D721Med (cell line): Measurements from ENCODE around the gene ANTXR1.

ENCODE experiments used
- DNase-seq: peaks from one replicate; pipeline ENCODE4 v3.0.0; 2011; ENCODE audit warnings: low spot score; ENCODE audit not compliant: insufficient read length
- FAIRE-seq: peaks from 2 replicates; lab custom pipeline; 2011; peaks lifted over from hg19 to GRCh38; lab: Jason Lieb, UNC
- CTCF ChIP-seq: IDR thresholded peaks from 2 replicates; pipeline ENCODE4 v1.5.1; 2012; ENCODE audit warnings: mild to moderate bottlenecking, control low read depth; ENCODE audit not compliant: insufficient read depth; ENCODE audit errors: missing control alignments

The ANTXR1 gene

GRCh38 chr2:69059731-69060290, 46.8 kb downstream of the ANTXR1 start:
- DNase-seq (no peak), FAIRE-seq (no peak)
- no peak for TF ChIP-seq CTCF

- DNase-seq (no peak), FAIRE-seq (no peak)
- TF ChIP-seq CTCF, result no peak
Observed at GRCh38 chr2:69060938-69061501, 48.0 kb downstream of the ANTXR1 start.

GRCh38 chr2:69061525-69061924, 48.5 kb downstream of the ANTXR1 start:
- TF ChIP-seq CTCF, result no peak
- FAIRE-seq (no peak), DNase-seq (no peak)

GRCh38 chr2:69062307-69062962, 49.5 kb downstream of the ANTXR1 start:
- no peak for FAIRE-seq
- no peak for DNase-seq
- no peak for TF ChIP-seq CTCF

DNA sequence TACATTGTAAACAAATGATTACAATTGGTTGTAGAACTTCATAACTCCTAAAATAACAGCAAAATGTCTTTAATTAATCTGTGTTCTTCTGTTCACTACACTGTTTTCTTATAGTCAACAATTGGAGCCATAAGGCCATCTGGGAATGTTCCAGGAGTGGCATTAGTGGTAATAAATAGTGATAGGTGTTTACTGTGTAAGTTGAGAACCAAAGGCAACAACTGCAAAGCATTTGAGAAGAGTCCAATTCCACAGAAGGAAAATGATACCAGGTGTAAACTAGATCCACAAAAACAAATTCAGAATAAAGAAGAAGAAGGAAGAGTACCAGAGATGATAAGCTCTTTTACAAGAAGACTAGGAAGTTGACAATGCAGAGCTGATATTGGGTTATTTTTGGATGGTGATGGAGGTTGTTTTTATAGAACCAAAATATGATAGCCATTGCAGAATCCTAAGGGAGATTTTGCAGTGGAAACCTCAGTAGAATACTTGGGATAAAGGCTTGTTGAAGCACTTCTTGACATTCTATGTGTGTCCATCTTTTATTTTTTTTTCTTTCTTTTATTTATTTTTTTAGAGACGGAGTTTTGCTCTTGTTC, 52.9 kb downstream of the ANTXR1 start:
- no peak for DNase-seq
- no peak for TF ChIP-seq CTCF
- FAIRE-seq, result no peak

DNA sequence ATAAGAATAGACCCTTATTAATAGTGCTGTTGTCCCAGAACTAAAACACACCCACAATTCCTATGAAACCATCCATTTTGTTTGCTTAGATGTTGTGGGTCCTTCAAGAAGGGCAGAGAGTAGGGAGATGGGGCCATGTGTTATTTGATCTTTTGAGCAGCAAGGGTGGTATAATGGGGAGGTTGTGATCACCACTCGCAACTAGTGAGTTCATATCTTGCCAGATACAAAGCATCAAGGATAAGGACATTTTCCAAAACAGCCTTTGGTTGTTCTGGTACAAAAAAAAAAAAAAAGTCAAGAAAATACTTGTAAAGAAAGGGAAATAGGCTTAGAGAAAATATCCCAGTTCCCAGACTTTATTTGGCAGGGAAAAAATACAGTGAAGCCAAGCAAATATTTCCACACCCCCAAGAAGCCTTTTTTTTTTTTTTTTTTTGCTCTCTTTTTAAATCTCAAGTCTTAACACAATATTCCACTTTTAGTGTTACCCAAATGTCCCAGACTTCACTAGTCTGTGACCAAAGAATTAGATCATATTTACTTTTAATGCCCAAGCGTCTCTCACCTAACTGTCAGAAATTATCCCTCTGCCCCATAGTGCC, 54.1 kb downstream of the ANTXR1 start:
- FAIRE-seq (no peak), DNase-seq (no peak)
- no peak for TF ChIP-seq CTCF

- no peak for DNase-seq
- no peak for FAIRE-seq
- TF ChIP-seq CTCF, result no peak
Observed at GRCh38 chr2:69067866-69068265, 54.9 kb downstream of the ANTXR1 start.
